ENCODE measurements around the gene NTRK1.

DNA sequence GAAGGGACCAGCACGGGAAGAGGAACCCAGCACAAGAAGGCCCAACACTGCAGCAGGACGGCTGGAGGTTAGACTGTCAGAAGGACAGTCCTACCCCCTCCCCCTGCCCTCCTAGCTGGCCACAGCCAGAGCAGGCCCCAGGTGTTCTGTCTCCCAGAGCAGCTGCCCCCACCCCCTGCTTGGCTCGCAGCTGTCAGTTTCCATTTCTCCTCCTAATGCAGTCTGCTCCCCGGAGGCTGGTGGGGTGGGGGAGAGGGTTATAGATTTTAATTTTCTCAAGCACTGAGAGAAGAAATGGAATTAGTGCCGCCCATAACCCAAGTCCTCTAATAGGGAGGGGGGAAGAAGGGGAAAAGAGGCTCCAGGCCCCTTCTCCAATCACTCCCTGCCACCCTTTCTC is 19.8 kb downstream of the NTRK1 start:
- TF ChIP-seq, protein P1, sequence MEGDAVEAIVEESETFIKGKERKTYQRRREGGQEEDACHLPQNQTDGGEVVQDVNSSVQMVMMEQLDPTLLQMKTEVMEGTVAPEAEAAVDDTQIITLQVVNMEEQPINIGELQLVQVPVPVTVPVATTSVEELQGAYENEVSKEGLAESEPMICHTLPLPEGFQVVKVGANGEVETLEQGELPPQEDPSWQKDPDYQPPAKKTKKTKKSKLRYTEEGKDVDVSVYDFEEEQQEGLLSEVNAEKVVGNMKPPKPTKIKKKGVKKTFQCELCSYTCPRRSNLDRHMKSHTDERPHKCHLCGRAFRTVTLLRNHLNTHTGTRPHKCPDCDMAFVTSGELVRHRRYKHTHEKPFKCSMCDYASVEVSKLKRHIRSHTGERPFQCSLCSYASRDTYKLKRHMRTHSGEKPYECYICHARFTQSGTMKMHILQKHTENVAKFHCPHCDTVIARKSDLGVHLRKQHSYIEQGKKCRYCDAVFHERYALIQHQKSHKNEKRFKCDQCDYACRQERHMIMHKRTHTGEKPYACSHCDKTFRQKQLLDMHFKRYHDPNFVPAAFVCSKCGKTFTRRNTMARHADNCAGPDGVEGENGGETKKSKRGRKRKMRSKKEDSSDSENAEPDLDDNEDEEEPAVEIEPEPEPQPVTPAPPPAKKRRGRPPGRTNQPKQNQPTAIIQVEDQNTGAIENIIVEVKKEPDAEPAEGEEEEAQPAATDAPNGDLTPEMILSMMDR (IDR thresholded peaks at IDR 0.05) = no peak
- no peak for TF ChIP-seq POLR2AphosphoS5 (IDR thresholded peaks at IDR 0.05)
- TF ChIP-seq POLR2A (IDR thresholded peaks at IDR 0.05) = no peak

Measured in transverse colon (tissue), 4 donors.